HG03460 (cell line): Measurements from ENCODE around the gene RETREG2.

ENCODE experiments used
- ATAC-seq: cut with Tn5 transposase; IDR thresholded peaks from one replicate; pipeline ENCODE4 v1.9.1; 2021; ENCODE audit not compliant: unreplicated experiment

The RETREG2 gene

DNA sequence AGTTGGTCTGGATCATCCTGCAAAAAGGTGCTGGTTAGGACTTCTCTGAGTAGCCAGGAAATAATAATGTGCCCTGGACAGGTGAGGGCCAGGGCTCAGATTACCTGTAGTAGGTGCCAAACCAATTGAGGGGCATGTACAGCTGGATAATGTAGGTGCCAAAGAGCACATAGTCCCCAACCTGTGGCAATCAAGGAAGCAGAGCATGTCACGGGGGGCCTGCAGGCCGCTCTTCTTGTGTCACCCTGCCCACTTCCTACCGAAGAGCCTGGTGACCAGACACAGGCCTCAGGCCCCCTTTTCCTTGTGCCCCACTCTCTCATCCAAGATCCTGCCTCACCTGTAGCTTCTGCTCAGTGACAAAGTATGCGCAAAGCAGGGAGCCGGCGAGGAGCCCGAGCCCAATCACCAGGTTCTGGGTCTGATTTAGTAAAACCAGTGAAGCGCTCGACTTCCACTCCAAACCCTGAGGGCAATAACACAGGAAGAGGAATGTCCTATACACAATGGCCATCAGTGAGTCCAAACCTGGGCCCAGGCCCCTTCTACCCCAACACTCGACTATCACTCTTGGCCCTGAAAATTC, 35.5 kb downstream of the RETREG2 start:
- ATAC-seq = no peak

GRCh38 chr2:219214141-219214540, 36.1 kb downstream of the RETREG2 start:
- no peak for ATAC-seq

GRCh38 chr2:219214786-219215185, 36.7 kb downstream of the RETREG2 start:
- no peak for ATAC-seq

GRCh38 chr2:219215871-219216534, 37.9 kb downstream of the RETREG2 start:
- ATAC-seq = no peak

DNA sequence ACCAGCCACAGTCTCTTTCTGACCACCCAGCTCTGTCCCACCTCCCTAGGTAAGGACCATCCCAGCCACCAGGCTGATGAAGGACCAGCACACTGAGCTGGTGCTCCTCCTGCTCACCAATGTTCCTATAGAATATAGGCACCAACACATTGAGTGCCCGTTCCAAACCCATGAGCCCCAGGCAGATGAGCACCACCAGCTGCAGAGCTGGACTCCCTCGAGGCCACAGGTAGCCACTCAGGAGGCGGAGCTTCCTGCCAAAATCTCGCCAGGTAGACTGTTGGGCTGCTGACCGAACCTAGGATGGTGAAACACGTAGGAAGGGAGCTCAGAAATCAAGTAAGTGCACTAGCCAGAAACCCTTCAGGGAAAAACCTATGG, 38.5 kb downstream of the RETREG2 start:
- ATAC-seq = no peak

DNA sequence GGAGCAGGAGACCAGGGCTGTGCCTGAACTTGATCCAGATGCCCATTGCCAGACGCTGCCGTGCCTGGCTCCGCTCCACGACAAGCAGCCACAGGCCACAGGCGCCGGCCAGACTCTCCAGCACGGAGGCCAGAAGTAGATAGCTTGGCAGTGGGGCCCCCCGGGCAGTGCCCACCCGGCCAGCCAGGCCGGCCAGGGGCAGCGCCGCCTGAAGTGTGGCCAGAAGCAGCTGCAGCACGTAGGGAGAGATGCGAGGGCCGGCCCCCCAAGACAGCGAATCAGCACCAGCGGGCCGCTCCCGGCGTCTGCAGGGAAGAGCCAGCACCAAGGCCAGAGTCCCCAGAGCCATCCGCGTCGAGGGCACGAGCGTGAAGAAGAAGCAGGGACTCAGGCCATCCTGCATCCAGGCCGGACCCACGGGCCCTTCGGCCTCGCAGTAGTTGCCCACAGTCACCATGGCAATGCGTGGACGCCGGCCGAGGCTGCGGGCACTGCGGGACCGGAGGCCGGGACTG, 40.2 kb downstream of the RETREG2 start:
- ATAC-seq = peak; percentile 26

DNA sequence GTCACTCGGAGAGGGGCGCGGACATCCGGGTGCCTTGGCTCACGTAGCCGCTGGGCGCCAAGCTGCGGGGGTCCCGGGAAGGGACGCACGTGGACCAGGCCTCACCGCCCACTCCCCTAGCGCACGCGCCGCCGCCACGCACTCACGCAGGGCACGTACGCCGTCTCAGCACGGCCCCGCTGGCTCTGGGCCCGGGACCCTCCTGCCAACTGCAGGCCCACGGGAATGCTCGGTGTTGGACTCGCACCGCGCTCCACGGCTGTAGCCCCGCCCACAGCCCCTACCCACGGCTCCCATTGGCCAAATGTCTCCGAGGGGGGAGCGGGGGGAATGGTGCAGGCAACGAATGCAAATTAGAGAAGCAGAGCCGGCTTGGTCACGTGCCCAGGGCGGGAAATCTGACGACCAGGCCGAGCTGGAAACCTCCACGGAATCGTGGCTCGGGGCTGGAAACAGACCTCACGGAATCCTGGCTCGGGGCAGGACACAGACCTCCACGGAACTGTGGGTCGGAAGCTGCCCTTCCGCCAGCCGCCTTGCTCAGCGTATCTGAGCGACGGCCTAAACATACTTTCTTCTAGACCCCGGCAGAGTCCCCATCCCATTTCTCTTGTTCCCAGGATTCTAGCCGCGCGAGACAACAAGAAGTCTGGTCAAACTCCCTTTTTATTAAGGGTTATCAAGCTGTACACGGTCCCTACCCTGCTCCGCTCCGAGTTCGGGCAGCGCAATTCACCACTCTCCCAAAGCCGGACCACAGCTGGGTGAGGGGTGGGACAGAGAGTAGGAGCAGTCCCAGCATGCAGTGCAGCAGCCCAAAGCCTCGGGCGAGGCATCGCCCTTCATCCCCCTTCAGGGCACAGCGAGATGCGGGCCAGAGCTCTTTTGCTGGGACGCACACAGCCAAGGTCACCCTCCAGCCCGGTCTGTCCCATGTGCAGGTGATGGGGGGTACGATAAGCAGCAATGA, 40.9 kb downstream of the RETREG2 start, which contains the start of gene ABCB6:
Gene ABCB6 (minus strand): TSS at position 227 of the 970 bp plus-strand sequence. CDS start 285 bp downstream, outside the sequence.
- peak; percentile 85 for ATAC-seq

DNA sequence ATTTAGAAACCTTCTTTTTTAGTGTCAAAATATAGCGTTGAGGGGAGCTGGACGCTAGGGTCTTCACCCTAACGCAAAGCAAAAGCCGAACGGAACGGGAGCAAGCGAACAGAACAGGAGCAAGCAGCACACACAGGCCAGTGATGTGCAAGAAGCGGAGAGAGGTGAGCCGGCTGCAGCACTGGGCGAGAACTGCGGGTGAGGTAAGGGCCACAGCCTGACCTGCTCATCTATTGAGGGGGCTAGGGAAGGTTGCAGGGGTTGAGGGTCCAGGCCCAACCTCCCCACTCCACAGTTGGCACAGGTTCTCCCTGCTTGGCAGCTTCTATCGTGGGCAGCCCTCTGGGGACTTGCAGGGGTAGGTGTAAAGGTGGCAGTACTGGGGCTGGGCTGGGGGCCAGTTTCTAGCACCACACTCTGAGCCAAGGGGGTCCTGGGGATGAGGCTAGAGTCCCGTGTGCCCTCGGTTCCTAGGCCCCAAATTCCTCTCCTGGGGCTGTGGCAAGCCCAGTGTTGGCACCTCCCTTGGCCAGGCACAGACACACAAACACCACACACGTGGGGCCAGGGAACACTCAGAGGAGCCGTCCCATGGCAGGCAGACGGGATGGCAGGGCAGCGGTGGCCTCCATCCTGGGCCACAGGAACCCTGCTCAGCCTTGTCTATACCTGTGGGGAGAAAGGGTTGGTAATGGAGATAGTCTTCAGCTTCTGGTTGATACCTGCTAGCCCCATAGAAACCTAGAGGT, 41.9 kb downstream of the RETREG2 start:
- ATAC-seq = no peak

- ATAC-seq = no peak
Observed at GRCh38 chr2:219220652-219221402, 42.8 kb downstream of the RETREG2 start.

GRCh38 chr2:219221957-219222518, 44.0 kb downstream of the RETREG2 start:
- ATAC-seq = no peak

DNA sequence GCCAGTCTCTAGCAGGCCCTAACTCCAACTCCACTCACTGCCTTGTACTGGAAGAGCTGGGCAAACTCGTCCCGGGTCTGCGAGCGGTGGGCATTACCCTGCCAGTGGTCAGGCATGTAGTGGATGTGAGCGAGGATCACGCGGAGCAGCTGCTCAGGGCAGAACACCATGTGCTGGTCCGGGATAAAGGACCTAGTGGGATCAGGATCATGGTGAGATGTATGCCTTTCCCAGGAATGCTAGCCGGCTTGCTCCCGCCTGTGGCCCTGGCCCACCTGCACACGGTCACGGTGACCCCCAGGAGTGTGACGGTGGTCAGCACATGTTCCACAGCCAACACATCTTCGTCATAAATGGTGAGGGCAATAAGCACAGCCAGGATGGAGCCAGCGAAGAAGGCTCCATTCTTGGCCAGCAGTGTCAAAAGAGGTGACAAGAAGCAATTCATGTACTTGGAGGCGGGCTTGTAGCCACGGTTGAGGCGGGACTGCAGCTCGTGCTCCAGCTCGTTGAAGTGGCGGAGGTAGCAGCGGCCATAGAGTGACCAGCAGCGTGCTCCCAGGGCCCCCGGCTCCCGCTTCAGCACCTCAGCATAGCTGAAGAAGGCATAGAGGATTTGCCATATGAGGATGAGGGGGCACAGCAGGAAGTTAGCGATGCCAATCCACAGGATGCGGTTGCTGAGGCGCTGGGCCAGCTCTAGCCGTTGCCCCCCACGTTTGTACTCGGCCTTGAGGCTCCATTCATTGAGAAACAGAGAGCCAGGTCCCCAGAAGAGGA, 45.9 kb downstream of the RETREG2 start:
- ATAC-seq = no peak

GRCh38 chr2:219225350-219225749, 47.3 kb downstream of the RETREG2 start:
- no peak for ATAC-seq

DNA sequence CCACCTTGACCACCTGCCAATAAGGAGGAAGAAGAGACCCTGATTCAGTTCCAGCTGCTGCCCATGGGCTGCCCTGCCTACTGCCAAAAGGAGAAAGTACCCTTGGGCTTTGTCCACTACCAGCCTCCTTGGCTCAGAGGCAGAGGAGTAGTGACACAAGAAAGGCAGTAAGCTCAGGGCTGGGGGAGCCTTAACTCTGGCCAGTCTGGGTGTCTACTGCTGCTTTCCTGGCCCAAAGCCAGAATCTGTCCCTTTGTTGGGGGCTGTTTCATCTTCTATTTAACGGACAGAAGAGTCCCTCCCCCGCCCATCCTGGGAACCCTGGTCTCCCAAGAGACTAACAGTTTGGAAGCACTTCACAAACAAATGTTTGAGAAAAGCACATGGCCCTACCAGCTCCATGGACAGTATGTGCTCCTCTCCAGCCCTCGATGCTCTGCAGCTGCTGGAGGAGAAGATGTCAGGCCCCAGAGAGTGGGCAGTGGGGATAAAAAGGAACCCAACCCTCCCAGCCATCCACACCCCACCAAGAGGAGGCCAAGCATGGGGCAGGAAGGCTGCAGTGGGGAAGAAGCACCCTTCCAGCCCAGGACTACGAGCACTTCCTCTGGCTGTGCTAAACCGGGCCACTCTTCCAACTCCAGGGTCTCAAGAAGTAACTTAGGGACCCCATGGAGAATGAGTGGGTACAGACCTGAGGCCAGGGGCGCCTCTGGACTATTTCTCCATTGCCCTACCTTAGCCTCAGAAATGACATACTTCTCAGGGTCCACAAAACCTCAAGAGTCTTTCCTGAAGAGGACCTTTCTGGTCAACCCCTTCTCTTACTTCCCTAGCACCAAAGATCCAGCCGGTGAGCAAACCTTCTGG, 50.2 kb downstream of the RETREG2 start:
- no peak for ATAC-seq

GRCh38 chr2:219228911-219229304, 50.8 kb downstream of the RETREG2 start:
- ATAC-seq = no peak

DNA sequence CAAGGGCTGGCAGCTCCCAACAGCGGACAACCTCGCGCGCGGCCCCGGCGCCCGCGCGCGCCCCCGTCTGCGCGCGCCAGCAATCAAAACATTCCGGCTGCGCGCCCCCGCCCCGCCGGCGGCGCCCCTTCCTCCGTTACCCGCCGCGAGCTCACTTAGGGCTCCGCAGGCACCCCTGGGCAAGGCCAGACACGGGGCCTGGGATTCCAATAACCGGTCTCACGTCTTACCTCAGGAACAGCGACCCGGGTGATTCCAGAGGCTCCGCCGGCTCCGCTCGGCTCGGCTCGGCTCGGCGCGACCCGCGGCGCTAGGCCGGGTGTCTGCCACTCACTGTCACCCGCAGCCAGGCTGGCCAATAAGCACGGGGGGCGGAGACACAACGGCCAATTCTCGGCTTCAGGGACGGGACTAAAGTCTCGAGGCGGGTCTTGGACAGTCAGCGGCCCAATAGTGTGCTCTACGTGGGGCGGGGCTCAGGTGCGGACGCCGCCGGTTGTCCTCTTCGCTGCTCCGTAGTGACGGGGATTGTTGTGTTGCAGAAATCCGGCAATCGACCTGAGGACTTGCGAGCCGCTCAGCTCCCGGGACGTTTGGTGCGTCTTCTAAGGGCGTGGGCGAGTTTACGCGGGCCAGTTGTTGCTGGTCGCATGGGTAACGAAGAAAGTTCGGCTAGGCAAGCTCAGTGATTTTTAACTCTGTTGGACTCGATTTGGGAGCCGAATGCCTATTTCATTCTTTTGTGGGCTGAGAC, 51.4 kb downstream of the RETREG2 start, which contains the start of the genes ANKZF1 and ATG9A:
Gene ANKZF1 (plus strand): TSS at position 502 of the 754 bp plus-strand sequence. CDS start 452 bp downstream, outside the sequence.
Gene ATG9A (minus strand): TSS at position 332 of the 754 bp plus-strand sequence. CDS start 1,612 bp downstream, outside the sequence.
- peak; percentile 96 for ATAC-seq

GRCh38 chr2:219230059-219230540, 52.0 kb downstream of the RETREG2 start:
- ATAC-seq = peak; percentile 20

GRCh38 chr2:219234331-219234730, 56.3 kb downstream of the RETREG2 start:
- ATAC-seq = no peak
